HG03039 (cell line): ENCODE results near the gene TECR.
A peak's percentile ranks its signal among the peaks of the same experiment; 100 is the strongest.
"Not testable (repeated sequence)": the region's sequence is repeated elsewhere in the genome, so short reads cannot be mapped to it uniquely, and the experiment has no call there.

ENCODE experiments used
- ATAC-seq: cut with Tn5 transposase; IDR thresholded peaks from one replicate; pipeline ENCODE4 v1.9.1; 2021; ENCODE audit warnings: mild to moderate bottlenecking, moderate library complexity; ENCODE audit not compliant: unreplicated experiment

TECR gene

GRCh38 chr19:14580623-14581237, 51.3 kb downstream of the TECR start:
- ATAC-seq = no peak

GRCh38 chr19:14582894-14583340, 53.5 kb downstream of the TECR start, which contains the start of gene CLEC17A:
Gene CLEC17A, plus strand, starts transcription at chr19:14583084. Its CDS starts 77 bp downstream, at chr19:14583161.
- ATAC-seq = no peak

- ATAC-seq = not testable (repeated sequence)
Measured at GRCh38 chr19:14584372-14584771, 55.0 kb downstream of the TECR start.

DNA sequence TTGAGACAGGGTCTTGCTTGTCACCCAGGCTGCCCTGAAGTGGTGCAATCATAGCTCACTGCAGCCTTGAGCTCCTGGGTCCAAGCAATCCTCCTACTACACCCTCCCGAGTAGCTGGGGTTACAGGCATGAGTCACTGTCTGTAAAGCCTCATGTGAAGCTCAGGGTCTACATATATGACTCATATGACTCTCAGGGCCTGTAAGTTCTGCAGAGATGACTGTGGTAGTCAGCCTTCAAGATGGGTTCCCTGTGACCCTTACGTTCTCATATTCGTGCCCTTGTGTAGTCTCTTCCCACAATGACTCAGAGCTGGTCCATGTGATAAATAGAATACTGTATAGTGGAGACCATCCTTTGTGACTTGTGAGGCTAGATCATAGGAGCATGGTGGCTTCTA, 55.8 kb downstream of the TECR start:
- ATAC-seq = peak; percentile 64

GRCh38 chr19:14589433-14589832, 60.0 kb downstream of the TECR start:
- ATAC-seq = not testable (repeated sequence)

DNA sequence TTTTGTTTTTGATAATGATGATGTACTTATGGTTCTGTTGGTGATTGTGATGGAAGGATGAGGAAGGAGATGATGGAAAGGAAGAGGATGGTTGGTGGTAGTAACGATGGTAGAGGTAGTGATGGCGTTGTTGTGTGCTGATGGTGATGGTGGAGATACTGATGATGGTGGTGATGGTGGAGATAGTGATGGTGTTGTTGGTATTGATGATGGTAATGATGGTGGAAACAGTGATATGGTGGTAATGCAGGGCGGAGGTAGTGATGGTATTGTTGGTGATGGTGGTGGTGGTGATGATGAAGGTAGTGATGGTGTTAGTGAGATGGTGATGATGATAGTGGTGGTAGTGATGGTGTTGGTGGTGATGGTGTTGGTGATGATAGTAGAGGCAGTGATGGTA, 66.2 kb downstream of the TECR start:
- no peak for ATAC-seq

DNA sequence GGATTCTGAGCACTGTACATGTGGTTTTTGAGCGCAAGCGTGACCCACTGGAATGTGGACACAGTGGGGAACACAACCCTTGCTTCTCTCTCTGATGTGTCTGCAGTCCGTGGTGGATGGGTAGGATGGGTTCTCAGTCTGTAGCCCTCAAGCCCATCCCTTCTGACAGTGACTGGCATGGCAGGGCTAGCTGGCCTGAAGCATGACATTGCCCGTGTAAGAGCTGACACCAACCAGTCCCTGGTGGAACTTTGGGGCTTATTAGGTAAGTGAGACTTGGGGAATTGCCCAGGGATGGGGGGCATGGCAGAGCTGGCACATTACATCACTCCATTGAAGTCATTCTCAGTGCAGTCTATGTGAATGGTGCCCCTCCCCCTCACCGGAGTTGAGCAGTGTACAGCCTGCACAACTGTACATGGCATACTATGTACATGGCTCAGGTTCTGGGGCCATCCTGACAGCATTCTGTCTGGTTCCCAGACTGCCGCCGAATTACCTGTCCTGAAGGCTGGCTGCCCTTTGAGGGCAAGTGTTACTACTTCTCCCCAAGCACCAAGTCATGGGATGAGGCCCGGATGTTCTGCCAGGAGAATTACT, 70.3 kb downstream of the TECR start:
- no peak for ATAC-seq

GRCh38 chr19:14603990-14604387, 74.6 kb downstream of the TECR start:
- ATAC-seq = no peak

GRCh38 chr19:14606627-14607026, 77.2 kb downstream of the TECR start:
- no peak for ATAC-seq

- no peak for ATAC-seq
Measured at GRCh38 chr19:14611051-14611450, 81.7 kb downstream of the TECR start.

GRCh38 chr19:14612242-14612641, 82.8 kb downstream of the TECR start:
- ATAC-seq = not testable (repeated sequence)

DNA sequence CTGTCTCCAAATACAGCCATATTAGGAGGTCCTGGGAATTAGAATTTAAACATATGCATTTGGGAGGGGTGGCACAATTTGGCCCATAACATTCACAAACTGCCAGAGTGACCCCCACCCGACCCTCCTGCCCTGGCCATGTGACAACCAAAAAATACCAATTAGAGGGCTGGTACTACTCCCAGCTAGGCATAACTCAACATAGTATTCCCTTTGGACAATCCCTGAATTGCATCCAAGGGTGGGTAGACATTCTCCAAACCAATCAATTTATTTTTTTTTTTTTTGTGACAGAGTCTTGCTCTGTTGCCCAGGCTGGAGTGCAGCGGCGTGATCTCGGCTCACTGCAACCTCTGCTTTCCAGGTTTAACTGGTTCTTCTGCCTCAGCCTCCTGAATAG, 83.3 kb downstream of the TECR start:
- no peak for ATAC-seq

DNA sequence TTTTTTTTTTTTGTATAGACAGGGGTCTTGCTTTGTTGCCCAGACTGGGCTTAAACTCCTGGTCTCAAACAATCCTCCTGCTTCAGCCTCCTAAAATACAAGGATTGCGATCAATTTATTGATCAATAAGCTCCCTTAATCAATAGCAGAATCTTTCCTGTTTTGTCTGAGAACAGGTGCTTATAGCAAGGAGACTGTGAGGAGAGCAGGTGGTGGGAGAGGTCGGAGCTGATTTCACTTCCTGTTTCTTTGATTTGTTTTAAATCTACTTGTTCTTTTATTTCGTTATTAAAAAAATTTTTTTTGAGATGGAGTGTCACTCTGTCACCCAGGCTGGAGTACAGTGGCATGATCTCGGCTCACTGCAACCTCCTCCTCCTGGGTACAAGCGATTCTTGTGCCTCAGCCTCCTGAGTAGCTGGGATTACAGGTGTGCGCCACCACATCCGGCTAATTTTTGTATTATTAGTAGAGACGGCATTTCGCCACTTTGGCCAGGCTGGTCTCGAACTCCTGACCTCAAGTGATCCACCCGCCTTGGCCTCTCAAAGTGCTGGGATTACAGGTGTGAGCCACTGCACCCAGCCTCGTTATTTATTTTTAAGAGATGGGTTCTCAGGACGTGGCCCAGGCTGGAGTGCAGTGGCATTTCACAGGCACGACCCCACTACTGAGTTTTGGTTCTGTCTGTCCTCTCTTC, 84.2 kb downstream of the TECR start:
- not testable (repeated sequence) for ATAC-seq

DNA sequence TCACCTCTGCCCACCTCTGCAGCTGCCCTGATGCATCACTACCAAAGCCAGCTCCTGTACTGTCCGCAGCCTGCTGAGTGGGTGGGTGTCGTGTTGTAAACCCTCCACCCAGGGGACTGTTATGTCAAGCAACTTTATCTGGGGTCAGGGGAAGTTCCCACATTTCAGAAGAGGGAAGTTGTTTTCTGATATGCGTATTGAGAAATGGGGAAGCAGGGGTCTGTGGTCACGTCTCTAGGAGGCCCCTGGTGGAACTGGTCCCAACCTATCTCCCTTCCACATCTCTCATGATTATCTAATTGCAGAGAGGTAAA, 84.7 kb downstream of the TECR start:
- no peak for ATAC-seq
